Stimulated activated CD8-positive, alpha-beta memory T cell treated with anti-CD3 and anti-CD28 coated beads, Interleukin-2, amount 100 ng/mL, for 1 hour (primary cell): ENCODE results near the gene DDX54.
"Not testable (repeated sequence)": the region's sequence is repeated elsewhere in the genome, so short reads cannot be mapped to it uniquely, and the experiment has no call there.

Source experiments
- DNase-seq, 2 donors: peaks; one replicate each; pipeline ENCODE4 v3.0.0-alpha.2; 2020; ENCODE audit warnings: low read depth in 2 of 2

DDX54 gene

GRCh38 chr12:113216027-113216426 is 30.7 kb upstream of the DDX54 start:
- no peak for DNase-seq

- no peak for DNase-seq
Measured at GRCh38 chr12:113214895-113215400, 29.7 kb upstream of the DDX54 start.

- DNase-seq, result no peak
Measured at GRCh38 chr12:113211160-113211559, 25.9 kb upstream of the DDX54 start.

- DNase-seq, result peak; percentile 22 to 28
Measured at GRCh38 chr12:113208041-113208934, 23.0 kb upstream of the DDX54 start.

- no peak for DNase-seq
Measured at GRCh38 chr12:113207613-113208040, 22.3 kb upstream of the DDX54 start.

GRCh38 chr12:113206802-113207201 is 21.5 kb upstream of the DDX54 start:
- DNase-seq, result not testable (repeated sequence)

- DNase-seq, result no peak
Measured at GRCh38 chr12:113204804-113205203, 19.5 kb upstream of the DDX54 start.

- DNase-seq, result no peak
Measured at GRCh38 chr12:113203852-113204760, 18.8 kb upstream of the DDX54 start.

- no peak for DNase-seq
Measured at GRCh38 chr12:113202300-113203075, 17.2 kb upstream of the DDX54 start.

GRCh38 chr12:113201187-113202177 is 16.2 kb upstream of the DDX54 start:
- no peak for DNase-seq

GRCh38 chr12:113200021-113200797 is 14.9 kb upstream of the DDX54 start:
- no peak for DNase-seq

GRCh38 chr12:113198296-113198695 is 13.0 kb upstream of the DDX54 start:
- no peak for DNase-seq

GRCh38 chr12:113197518-113198077 is 12.3 kb upstream of the DDX54 start:
- DNase-seq, result no peak

GRCh38 chr12:113196990-113197389 is 11.7 kb upstream of the DDX54 start:
- DNase-seq, result peak in 1 of 2 donors; percentile 20

- no peak for DNase-seq
Measured at GRCh38 chr12:113196582-113196981, 11.3 kb upstream of the DDX54 start.

GRCh38 chr12:113195598-113195997 is 10.3 kb upstream of the DDX54 start:
- DNase-seq, result no peak

GRCh38 chr12:113194971-113195391 is 9.7 kb upstream of the DDX54 start:
- DNase-seq, result no peak

- DNase-seq, result no peak
Measured at GRCh38 chr12:113191227-113191626, 5.9 kb upstream of the DDX54 start.

- no peak for DNase-seq
Measured at GRCh38 chr12:113190761-113191160, 5.5 kb upstream of the DDX54 start.
